ENCODE measurements around the gene NARS2.

The NARS2 gene

DNA sequence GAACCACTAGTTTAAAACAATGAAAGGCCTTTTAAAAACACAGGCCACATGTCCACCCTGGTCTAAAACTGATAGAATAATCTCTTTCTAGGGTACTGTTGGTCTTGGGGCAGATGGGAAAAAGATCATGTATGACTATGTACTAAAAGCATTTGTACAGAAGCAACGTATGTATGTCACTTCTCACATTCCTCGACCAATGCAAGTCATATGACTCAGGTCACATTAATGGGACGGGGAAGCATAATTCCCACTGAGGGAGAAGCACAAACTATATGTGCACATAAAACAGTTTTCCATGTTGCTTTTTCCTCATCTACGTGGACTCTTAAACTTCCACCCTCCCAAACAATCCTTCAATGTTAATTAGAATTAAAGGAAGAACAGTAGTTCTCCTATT, 124.8 kb downstream of the NARS2 start:
- TF ChIP-seq ZFX (IDR thresholded peaks at IDR 0.05): no peak
- TF ChIP-seq, protein P1, sequence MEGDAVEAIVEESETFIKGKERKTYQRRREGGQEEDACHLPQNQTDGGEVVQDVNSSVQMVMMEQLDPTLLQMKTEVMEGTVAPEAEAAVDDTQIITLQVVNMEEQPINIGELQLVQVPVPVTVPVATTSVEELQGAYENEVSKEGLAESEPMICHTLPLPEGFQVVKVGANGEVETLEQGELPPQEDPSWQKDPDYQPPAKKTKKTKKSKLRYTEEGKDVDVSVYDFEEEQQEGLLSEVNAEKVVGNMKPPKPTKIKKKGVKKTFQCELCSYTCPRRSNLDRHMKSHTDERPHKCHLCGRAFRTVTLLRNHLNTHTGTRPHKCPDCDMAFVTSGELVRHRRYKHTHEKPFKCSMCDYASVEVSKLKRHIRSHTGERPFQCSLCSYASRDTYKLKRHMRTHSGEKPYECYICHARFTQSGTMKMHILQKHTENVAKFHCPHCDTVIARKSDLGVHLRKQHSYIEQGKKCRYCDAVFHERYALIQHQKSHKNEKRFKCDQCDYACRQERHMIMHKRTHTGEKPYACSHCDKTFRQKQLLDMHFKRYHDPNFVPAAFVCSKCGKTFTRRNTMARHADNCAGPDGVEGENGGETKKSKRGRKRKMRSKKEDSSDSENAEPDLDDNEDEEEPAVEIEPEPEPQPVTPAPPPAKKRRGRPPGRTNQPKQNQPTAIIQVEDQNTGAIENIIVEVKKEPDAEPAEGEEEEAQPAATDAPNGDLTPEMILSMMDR (conservative IDR thresholded peaks at IDR 0.05): no peak
- H3K27ac ChIP-seq: no peak overlapping the region

DNA sequence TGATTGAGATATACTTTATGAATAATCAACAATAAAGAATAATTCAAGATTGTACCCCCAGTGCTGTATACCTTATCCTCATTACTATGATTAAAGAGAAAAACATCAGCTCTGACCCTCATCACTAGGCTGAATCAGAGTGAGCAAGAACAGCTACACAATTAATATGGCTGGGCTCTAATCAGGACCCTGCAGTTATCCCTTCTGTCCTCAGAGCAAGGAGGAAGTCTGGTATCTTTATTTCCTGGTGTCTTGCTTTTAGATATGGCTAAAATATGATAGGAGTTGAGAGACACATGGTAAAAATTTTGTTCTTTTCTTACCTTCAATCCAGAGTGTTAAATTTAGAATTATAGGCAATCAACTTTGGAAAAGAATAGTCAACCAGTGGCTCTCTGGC, 128.5 kb downstream of the NARS2 start:
- H3K27ac ChIP-seq: no peak overlapping the region
- TF ChIP-seq, protein P1 (conservative IDR thresholded peaks at IDR 0.05): no peak
- no peak for TF ChIP-seq ZFX (IDR thresholded peaks at IDR 0.05)

DNA sequence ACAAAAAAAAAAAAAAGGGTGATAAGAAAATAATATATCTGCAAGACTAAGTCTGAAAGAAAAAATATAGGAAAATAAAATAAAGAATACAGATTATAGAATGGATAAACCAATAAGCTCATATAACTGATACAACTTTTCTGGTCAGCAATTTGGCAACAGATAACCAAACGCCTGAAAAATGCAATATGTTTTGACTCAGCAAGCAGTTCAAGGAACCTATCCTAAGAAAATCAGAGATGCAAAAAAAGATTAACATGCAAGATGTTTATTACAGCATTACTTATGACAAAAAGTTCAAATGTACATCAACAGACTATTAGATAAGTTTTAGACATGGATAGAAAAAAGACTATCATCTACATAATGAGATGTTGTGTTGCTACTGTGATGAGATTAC, 129.9 kb downstream of the NARS2 start:
- TF ChIP-seq ZFX (IDR thresholded peaks at IDR 0.05): no peak
- TF ChIP-seq, protein P1 (conservative IDR thresholded peaks at IDR 0.05): no peak
- no peak overlapping the region for H3K27ac ChIP-seq

DNA sequence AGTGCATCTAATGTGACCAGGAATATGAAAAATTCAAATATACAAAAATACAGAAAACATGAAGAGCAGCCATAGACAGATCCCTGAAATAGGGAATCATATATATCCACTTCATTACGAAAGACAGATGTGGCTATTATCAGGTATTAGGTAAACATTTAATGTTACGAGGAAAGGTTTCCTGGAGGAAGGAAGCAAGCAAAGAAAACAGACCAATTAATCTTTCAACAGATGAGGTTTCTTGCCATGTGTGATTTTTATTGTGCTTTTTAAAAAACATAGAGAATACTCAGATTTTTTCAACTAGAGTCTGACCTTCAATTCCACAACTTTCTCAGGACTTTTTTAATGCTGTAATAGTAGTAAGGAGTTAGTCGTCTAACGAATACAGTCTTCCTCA, 132.7 kb downstream of the NARS2 start:
- no peak for TF ChIP-seq ZFX (IDR thresholded peaks at IDR 0.05)
- TF ChIP-seq, protein P1 (conservative IDR thresholded peaks at IDR 0.05): no peak
- no peak overlapping the region for H3K27ac ChIP-seq

DNA sequence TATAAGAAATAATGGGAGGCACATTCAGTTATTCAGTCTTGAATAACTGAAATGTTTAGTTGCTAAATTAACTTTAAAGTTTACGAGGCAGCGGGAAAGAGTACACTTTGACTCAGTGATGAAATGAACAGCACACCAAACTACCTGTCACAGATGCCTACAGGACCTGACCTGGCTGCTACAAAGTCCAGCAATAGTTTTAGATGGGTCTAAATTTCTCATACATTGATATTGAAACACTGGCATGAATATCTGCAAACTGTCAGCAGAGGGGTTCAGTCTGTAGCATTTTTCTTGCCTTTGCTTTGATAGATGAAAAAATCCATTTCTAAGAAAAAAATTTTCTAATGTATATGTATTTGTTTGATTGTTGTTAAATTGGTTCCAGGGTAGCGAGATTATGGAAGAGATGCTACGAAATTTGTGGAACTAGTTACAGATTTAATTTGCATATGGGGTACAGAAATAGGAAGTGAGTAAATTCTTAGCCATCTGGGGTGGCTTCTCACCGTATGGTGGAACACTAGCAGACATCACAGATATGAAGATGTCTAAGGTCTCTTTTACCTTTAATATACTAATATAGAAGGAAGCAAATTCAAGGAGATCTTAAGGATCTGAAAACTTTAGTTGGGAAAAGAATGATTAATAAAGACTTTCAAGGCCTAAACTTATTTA, 136.2 kb downstream of the NARS2 start:
- H3K27ac ChIP-seq: no peak overlapping the region

DNA sequence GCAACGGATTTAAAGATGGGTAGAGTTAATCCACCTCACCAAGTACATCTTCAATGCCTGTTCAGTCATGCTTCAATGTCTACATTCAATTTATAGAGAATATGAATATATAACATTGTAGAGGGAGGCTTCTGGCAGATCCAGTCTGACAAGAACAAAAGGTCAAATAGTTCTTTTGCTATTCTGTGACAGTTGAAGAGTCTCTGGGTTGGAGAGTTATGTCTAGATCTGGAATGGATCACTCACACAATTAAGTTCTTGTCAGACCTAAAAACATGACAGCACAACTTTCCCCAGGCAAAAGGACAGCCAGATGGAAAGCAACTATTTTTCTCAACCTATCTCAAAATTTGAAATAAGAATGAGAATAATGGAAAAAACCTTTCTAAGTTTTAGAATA, 141.7 kb downstream of the NARS2 start:
- no peak overlapping the region for H3K27ac ChIP-seq
- TF ChIP-seq ZFX (IDR thresholded peaks at IDR 0.05): no peak
- TF ChIP-seq, protein P1 (conservative IDR thresholded peaks at IDR 0.05): no peak

More for the DNA sequence above, 136.2 kb downstream of the NARS2 start:
- TF ChIP-seq, protein P1 (conservative IDR thresholded peaks at IDR 0.05): no peak

DNA sequence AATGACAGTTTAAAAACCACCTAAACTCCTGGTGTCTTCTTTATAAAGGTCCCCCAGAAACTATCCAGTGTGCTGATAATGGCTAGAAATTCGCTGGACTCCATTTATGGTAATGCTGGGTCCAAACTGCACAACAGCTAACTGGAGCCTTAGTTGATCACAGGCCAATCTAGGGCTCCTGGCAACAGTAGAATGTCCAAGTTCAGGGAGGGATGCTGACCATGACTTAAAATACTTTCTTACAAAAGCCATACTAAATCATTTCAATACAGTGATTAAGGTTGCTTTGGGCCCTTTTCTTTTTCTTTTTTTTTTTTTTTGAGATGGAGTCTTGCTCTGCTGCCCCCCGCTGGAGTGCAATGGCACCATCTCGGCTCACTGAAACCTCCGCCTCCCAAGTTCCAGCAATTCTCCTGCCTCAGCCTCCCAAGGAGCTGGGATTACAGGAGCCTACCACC, 142.6 kb downstream of the NARS2 start:
- TF ChIP-seq ZFX (IDR thresholded peaks at IDR 0.05): no peak
- TF ChIP-seq, protein P1 (conservative IDR thresholded peaks at IDR 0.05): peak; percentile 76
- H3K27ac ChIP-seq: no peak overlapping the region

All from C4-2B (cell line).